Ishikawa (cell line): ENCODE data around the gene SLC38A9.

Experiments used
- FOXM1 ChIP-seq: IDR thresholded peaks from 2 replicates; pipeline ENCODE4 v1.6.1; 2012; ENCODE audit warnings: low read depth, borderline replicate concordance
- REST ChIP-seq: IDR thresholded peaks from 2 replicates; pipeline ENCODE4 v1.6.1; 2012; ENCODE audit warnings: low read depth, mild to moderate bottlenecking

- TF ChIP-seq REST (no peak), FOXM1 (no peak)
Measured at GRCh38 chr5:55750063-55750462, 37.9 kb upstream of the SLC38A9 start.
